Memory B cell (primary cell): ENCODE measurements around the gene LTF.
"Not testable (repeated sequence)": the region's sequence is repeated elsewhere in the genome, so short reads cannot be mapped to it uniquely, and the experiment has no call there.

Experiments used
- ATAC-seq: fragments of 150-1000 bp; cut with Tn5 transposase; 2 replicates; pipeline ENCODE4 v1.10.0; 2021; ENCODE audit warnings: low read depth, mild to moderate bottlenecking, moderate library complexity
- DNase-seq, 2 donors: peaks; one replicate each; pipeline ENCODE4 v3.0.0; 2022; ENCODE audit warnings: low spot score in 2 of 2
- H3K27ac Mint-ChIP-seq: one replicate; pipeline ENCODE4 v1.8.0; 2022; ENCODE audit warnings: mild to moderate bottlenecking, moderate library complexity, mixed read lengths
- H3K27me3 Mint-ChIP-seq: one replicate; pipeline ENCODE4 v1.8.0; 2022; ENCODE audit warnings: mixed read lengths
- H3K36me3 Mint-ChIP-seq: one replicate; pipeline ENCODE4 v1.8.0; 2022; ENCODE audit warnings: mild to moderate bottlenecking, mixed read lengths
- H3K4me1 Mint-ChIP-seq: one replicate; pipeline ENCODE4 v1.8.0; 2022; ENCODE audit warnings: mixed read lengths
- H3K4me3 Mint-ChIP-seq: one replicate; pipeline ENCODE4 v1.8.0; 2022; ENCODE audit warnings: mild to moderate bottlenecking, moderate library complexity, mixed read lengths
- H3K9me3 Mint-ChIP-seq: one replicate; pipeline ENCODE4 v1.8.0; 2022; ENCODE audit warnings: mixed read lengths

LTF gene

GRCh38 chr3:46400000-46400734 is 64.5 kb downstream of the LTF start:
- no peaks in the 10 kb centered on the region for H3K27me3 Mint-ChIP-seq
- no peak for ATAC-seq

DNA sequence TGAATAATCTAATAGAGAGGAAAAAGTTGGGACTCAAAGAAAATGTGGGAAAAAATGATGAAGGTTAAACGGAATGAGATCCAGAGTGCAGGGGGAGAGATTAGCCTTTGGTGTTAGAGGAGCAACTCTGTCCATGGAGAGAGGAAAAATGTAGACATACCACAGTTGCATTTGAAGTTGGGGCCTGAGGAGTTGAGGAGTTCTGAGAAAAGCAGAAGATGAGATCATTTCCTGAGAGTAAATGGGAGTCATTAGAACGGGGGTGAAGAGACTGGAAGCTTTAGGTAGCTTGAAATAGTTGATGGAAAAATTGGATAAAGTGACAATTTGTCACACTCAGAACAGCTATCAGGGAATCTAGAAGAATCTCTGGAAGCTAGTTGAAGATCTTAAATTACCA is 65.1 kb downstream of the LTF start:
- Mint-ChIP-seq H3K4me3 (no peak overlapping the region), H3K4me1 (peaks cover 19% of the 10 kb centered on the region), H3K36me3 (no peaks in the 10 kb centered on the region), H3K27me3 (no peaks in the 10 kb centered on the region), H3K27ac (no peak overlapping the region), H3K9me3 (no peaks in the 10 kb centered on the region)
- ATAC-seq (no peak), DNase-seq (no peak)

More at GRCh38 chr3:46400000-46400734, 64.5 kb downstream of the LTF start:
- H3K36me3 Mint-ChIP-seq = no peaks in the 10 kb centered on the region
- no peak for DNase-seq
- no peak overlapping the region for H3K4me3 Mint-ChIP-seq
- H3K27ac Mint-ChIP-seq = no peak overlapping the region
- no peaks in the 10 kb centered on the region for H3K9me3 Mint-ChIP-seq
- H3K4me1 Mint-ChIP-seq = peaks cover 16% of the 10 kb centered on the region

GRCh38 chr3:46399098-46399497 is 65.6 kb downstream of the LTF start:
- Mint-ChIP-seq H3K27me3 (no peaks in the 10 kb centered on the region), H3K4me3 (no peak overlapping the region), H3K36me3 (no peaks in the 10 kb centered on the region), H3K9me3 (no peaks in the 10 kb centered on the region), H3K4me1 (peaks cover 21% of the 10 kb centered on the region), H3K27ac (no peak overlapping the region)
- no peak for DNase-seq
- no peak for ATAC-seq

GRCh38 chr3:46398186-46398955 is 66.3 kb downstream of the LTF start:
- Mint-ChIP-seq H3K9me3 (no peaks in the 10 kb centered on the region), H3K4me3 (no peak overlapping the region), H3K36me3 (no peaks in the 10 kb centered on the region), H3K27me3 (no peaks in the 10 kb centered on the region), H3K27ac (no peak overlapping the region), H3K4me1 (peaks cover 21% of the 10 kb centered on the region)
- DNase-seq = no peak
- ATAC-seq = no peak

GRCh38 chr3:46397111-46397510 is 67.6 kb downstream of the LTF start:
- Mint-ChIP-seq H3K4me1 (peaks cover 21% of the 10 kb centered on the region), H3K9me3 (no peaks in the 10 kb centered on the region), H3K27me3 (no peaks in the 10 kb centered on the region), H3K36me3 (no peaks in the 10 kb centered on the region), H3K4me3 (no peak overlapping the region), H3K27ac (no peak overlapping the region)
- DNase-seq (no peak), ATAC-seq (no peak)

GRCh38 chr3:46395766-46396530 is 68.8 kb downstream of the LTF start:
- peaks cover 21% of the 10 kb centered on the region for H3K4me1 Mint-ChIP-seq
- no peaks in the 10 kb centered on the region for H3K27me3 Mint-ChIP-seq
- ATAC-seq (peak; percentile 35), DNase-seq (no peak)
- H3K9me3 Mint-ChIP-seq = no peaks in the 10 kb centered on the region
- H3K27ac Mint-ChIP-seq = no peak overlapping the region
- H3K4me3 Mint-ChIP-seq = no peak overlapping the region
- no peaks in the 10 kb centered on the region for H3K36me3 Mint-ChIP-seq

DNA sequence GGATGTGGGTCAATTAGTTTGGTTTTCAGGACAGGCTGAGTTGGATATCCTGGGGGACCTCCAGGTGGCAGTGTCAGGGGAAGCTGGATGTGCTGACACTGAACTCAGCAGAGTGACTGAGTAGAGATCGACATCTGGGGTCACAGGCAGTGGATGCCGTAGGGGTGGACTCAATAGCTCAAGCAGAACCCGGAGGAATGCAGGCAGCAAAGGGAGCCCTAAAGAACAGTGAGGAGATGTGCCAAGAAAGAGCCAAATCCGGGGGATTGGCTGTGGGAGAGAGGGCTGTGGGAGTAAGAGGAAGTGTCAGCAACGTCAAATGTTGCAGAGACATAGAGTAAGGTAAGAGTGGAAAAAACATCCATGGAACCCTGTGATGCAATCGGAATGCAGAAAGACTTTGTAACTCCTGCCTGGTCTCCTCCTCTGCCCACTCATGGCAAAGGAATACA is 69.5 kb downstream of the LTF start:
- Mint-ChIP-seq H3K4me3 (no peak overlapping the region), H3K9me3 (no peaks in the 10 kb centered on the region), H3K4me1 (peaks cover 21% of the 10 kb centered on the region), H3K27me3 (no peaks in the 10 kb centered on the region), H3K36me3 (no peaks in the 10 kb centered on the region), H3K27ac (no peak overlapping the region)
- DNase-seq (no peak), ATAC-seq (no peak)

DNA sequence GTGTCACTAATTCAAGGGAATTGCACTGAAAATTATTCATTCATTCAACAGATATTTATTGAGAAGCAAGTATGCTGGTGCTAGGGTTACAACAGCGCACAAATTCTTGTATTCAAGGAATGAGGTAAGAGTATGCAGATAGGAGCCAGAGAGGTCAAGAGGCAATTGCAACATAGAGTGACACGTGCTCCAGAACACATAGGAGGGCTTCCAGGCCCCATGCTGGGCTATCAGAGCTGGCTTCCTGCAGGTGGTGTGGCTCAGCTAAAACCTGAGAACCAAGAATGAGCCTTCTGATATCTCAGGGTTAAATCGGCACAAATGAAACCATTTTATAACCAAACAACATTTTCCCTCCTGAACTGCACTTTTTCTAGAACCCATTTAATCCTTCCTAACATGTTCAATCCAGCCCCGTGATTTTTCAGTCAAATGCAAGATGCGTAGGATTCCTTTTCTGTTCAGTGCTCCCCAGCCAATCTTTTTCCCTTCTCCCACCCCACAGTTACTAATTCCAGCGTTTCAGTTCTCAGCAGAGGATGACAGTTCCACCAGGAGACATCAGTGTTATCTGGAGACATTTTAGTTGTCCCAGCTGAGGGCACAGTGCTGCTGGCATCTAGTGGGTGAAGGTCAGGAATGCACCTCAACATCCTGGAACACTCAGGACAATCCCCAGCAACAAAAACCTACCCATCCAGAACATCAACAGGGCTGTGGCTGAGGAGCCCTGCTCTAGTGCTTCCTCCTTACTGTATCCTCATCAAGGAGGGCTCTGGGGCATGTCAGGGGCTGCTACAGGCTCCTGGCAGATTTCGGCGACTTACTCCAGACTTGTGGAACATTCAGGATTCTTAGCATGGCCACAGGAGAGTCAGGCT is 70.9 kb downstream of the LTF start:
- Mint-ChIP-seq H3K27me3 (no peaks in the 10 kb centered on the region), H3K36me3 (no peaks in the 10 kb centered on the region), H3K4me1 (peaks cover 21% of the 10 kb centered on the region), H3K27ac (no peak overlapping the region), H3K4me3 (no peak overlapping the region), H3K9me3 (no peaks in the 10 kb centered on the region)
- ATAC-seq (no peak), DNase-seq (no peak)

DNA sequence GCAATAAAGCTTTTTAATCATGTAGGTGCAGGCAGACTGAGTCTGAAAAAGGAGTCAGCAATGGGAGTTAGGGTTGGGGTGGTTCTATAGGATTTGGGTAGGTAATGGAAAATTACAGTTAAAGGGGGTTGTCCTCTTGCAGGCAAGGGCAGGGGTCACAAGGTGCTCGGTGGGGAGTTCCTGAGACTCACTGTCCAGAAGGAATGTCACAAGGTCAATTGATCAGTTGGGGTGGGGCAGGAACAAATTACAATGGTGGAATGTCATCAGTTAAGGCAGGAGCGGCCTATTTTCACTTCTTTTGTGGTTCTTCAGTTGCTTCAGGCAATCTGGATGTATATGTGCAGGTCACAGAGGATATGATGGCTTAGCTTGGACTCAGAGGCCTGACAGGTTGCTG is 71.7 kb downstream of the LTF start:
- H3K4me3 Mint-ChIP-seq = no peak overlapping the region
- DNase-seq (no peak), ATAC-seq (no peak)
- no peaks in the 10 kb centered on the region for H3K9me3 Mint-ChIP-seq
- H3K27me3 Mint-ChIP-seq = no peaks in the 10 kb centered on the region
- peaks cover 21% of the 10 kb centered on the region for H3K4me1 Mint-ChIP-seq
- no peak overlapping the region for H3K27ac Mint-ChIP-seq
- no peaks in the 10 kb centered on the region for H3K36me3 Mint-ChIP-seq

GRCh38 chr3:46391526-46391925 is 73.2 kb downstream of the LTF start:
- peaks cover 15% of the 10 kb centered on the region for H3K4me1 Mint-ChIP-seq
- H3K4me3 Mint-ChIP-seq, H3K36me3 Mint-ChIP-seq, DNase-seq, ATAC-seq, H3K27ac Mint-ChIP-seq, H3K9me3 Mint-ChIP-seq, H3K27me3 Mint-ChIP-seq: not testable (repeated sequence)

- H3K4me1 Mint-ChIP-seq = peaks cover 11% of the 10 kb centered on the region
- H3K9me3 Mint-ChIP-seq = no peaks in the 10 kb centered on the region
- no peak overlapping the region for H3K4me3 Mint-ChIP-seq
- H3K36me3 Mint-ChIP-seq = no peaks in the 10 kb centered on the region
- no peak overlapping the region for H3K27ac Mint-ChIP-seq
- no peaks in the 10 kb centered on the region for H3K27me3 Mint-ChIP-seq
- ATAC-seq (no peak), DNase-seq (no peak)
These were observed 75.4 kb downstream of the LTF start for GRCh38 chr3:46389306-46389705.

DNA sequence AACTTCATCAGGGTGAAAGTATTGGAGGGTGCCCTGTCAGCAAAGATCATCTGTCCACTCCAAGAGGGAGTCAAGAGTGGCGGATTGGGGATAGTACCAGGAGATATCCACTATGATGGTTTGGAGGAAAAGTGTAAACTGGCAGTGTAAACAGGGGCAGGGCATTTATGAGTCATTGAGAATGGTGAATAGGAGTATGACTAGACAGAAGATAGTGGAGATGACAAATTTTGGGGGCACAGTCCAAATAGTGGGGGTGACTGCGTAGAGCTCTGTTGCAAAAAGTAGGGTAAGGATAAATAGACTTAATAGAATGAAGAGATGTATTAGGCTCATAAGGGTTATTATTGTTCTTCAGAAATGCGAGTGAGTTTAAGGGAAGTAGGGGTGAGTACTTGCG is 75.9 kb downstream of the LTF start:
- H3K27me3 Mint-ChIP-seq, ATAC-seq, H3K36me3 Mint-ChIP-seq, H3K9me3 Mint-ChIP-seq, DNase-seq, H3K4me3 Mint-ChIP-seq, H3K27ac Mint-ChIP-seq: not testable (repeated sequence)
- peaks cover 15% of the 10 kb centered on the region for H3K4me1 Mint-ChIP-seq

DNA sequence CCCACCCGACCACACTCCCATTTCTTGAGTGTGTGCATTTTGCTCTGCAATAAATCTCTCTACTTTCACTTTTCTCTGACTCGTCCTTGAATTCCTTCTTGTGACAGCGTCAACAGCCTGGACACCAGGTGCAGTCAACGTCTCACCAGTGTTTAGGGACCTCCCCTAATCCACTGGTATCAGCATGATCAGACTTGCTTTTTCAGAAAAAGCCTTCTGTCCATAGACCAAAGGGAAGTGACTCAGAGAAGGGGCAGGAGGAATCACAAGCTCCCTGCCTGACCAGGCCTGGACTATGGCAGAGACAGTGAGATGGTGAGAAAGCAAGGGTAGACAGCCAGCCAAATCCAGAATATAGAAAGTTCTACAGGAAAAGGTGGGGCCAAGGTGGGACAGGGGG is 78.5 kb downstream of the LTF start:
- Mint-ChIP-seq H3K4me1 (peaks cover 28% of the 10 kb centered on the region), H3K36me3 (no peaks in the 10 kb centered on the region), H3K27ac (no peak overlapping the region), H3K9me3 (no peaks in the 10 kb centered on the region), H3K27me3 (no peaks in the 10 kb centered on the region), H3K4me3 (no peak overlapping the region)
- DNase-seq = no peak
- ATAC-seq = no peak
